Caco-2 (cell line): ENCODE data around the gene FOXF1. TPM values are rescaled to one million over a fixed set of nuclear protein-coding genes. Genes with fewer than 3 reads are reported as not detected.

Experiments
- BruUV-seq: library from RNA; stranded (reverse); fragments of 400-500 nt; replicated peaks from 2 replicates; lab custom pipeline; 2021; lab: Mats Ljungman, UMichigan
- CTCF ChIA-PET: fragments of 300-600 bp; sonication (Branson Sonifier 250); formaldehyde crosslinking; loops from one replicate; lab custom pipeline; 2022; ENCODE audit warnings: antibody characterized with exemption; lab: Charles Lee
- POLR2A ChIA-PET: fragments of 300-600 bp; sonication (Branson Sonifier 250); formaldehyde crosslinking; loops from one replicate; lab custom pipeline; 2022; ENCODE audit warnings: antibody characterized with exemption; lab: Charles Lee
- DNase-seq, 2 experiments: peaks; one replicate each; pipeline versions ENCODE4 v3.0.0 to v3.0.0-alpha.2; 2020 to 2022
- H3K27me3 ChIP-seq: replicated peaks from 2 replicates; pipeline ENCODE4 v1.6.0; 2011; ENCODE audit warnings: low read length; ENCODE audit not compliant: control insufficient read depth, insufficient read depth
- H3K36me3 ChIP-seq: 2 replicates; pipeline ENCODE4 v1.5.1; 2011; ENCODE audit warnings: low read length; ENCODE audit not compliant: control insufficient read depth, insufficient read depth
- H3K4me1 ChIP-seq: fragments of 250-450 bp; sonication (Bioruptor Pico); 2 replicates; pipeline ENCODE4 v1.5.1; 2020; ENCODE audit warnings: mild to moderate bottlenecking
- H3K4me3 ChIP-seq: 2 replicates; pipeline ENCODE4 v1.5.1; 2011; ENCODE audit warnings: low read depth, mild to moderate bottlenecking, control low read depth, low read length
- H3K9me3 ChIP-seq: fragments of 250-450 bp; sonication (Bioruptor Pico); 2 replicates; pipeline ENCODE4 v1.5.1; 2020; ENCODE audit warnings: mild to moderate bottlenecking, moderate library complexity
- H3K27ac Mint-ChIP-seq: one replicate; pipeline ENCODE4 v1.8.0; 2022; ENCODE audit warnings: mixed read lengths; ENCODE audit not compliant: unreplicated experiment
- H3K27me3 Mint-ChIP-seq: one replicate; pipeline ENCODE4 v1.8.0; 2022; ENCODE audit warnings: mixed read lengths; ENCODE audit not compliant: insufficient read depth, unreplicated experiment
- H3K36me3 Mint-ChIP-seq: one replicate; pipeline ENCODE4 v1.8.0; 2022; ENCODE audit warnings: mild to moderate bottlenecking, mixed read lengths; ENCODE audit not compliant: insufficient read depth, unreplicated experiment
- H3K4me1 Mint-ChIP-seq: one replicate; pipeline ENCODE4 v1.8.0; 2022; ENCODE audit warnings: low read depth, mixed read lengths; ENCODE audit not compliant: unreplicated experiment
- H3K4me3 Mint-ChIP-seq: one replicate; pipeline ENCODE4 v1.8.0; 2022; ENCODE audit warnings: mild to moderate bottlenecking, moderate library complexity, mixed read lengths; ENCODE audit not compliant: unreplicated experiment
- H3K9me3 Mint-ChIP-seq: one replicate; pipeline ENCODE4 v1.8.0; 2022; ENCODE audit warnings: mixed read lengths; ENCODE audit not compliant: unreplicated experiment
- CTCF ChIP-seq, 2 experiments: fragments of 200-600 bp in 1 of 2; IDR thresholded peaks; 1 replicate in 1 of 2; 2 replicates in 1 of 2; pipeline versions ENCODE4 v1.5.1 to v1.8.0; 2011 to 2022; ENCODE audit warnings: antibody characterized with exemption in 1 of 2, control low read depth in 1 of 2, inconsistent platforms in 1 of 2, low read depth in 1 of 2, low read length in 1 of 2, mild to moderate bottlenecking in 1 of 2, moderate library complexity in 1 of 2; ENCODE audit not compliant: insufficient read depth in 1 of 2, severe bottlenecking in 1 of 2, unreplicated experiment in 1 of 2
- intact Hi-C: fragments of 100-400 bp; cut with micrococcal nuclease; formaldehyde crosslinking; loops from one replicate; pipeline ENCODE4 v1.10.0; 2022; ENCODE audit not compliant: unreplicated experiment
- total RNA-seq: library from RNA; stranded (reverse); gene quantifications from 2 replicates; pipeline ENCODE4 v1.2.3, GENCODE V29; 2022

The FOXF1 gene
- total RNA-seq, 1 experiment from 2014 or later = 0.09 TPM

GRCh38 chr16:86467490-86467889 lies 42.8 kb upstream of the FOXF1 start:
- BruUV-seq = no TSS peak
- H3K27me3 ChIP-seq = no peaks in the 10 kb centered on the region; the same call in 1 of the 2 replicates
- CTCF ChIA-PET = no interaction called here

GRCh38 chr16:86470964-86471363 lies 39.4 kb upstream of the FOXF1 start:
- H3K4me1 ChIP-seq = no peaks in the 10 kb centered on the region
- Mint-ChIP-seq H3K27me3 (peaks cover 8% of the 10 kb centered on the region), H3K4me1 (no peaks in the 10 kb centered on the region), H3K36me3 (no peaks in the 10 kb centered on the region), H3K4me3 (no peak overlapping the region), H3K9me3 (no peaks in the 10 kb centered on the region), H3K27ac (no peak overlapping the region)
- no peaks in the 10 kb centered on the region for H3K36me3 ChIP-seq
- intact Hi-C loops = no loop called here
- no peak for TF ChIP-seq CTCF (IDR thresholded peaks at IDR 0.05; ENCODE audit: insufficient read depth in 1 of 2, low read depth in 1 of 2, low read length in 1 of 2, severe bottlenecking in 1 of 2, unreplicated experiment in 1 of 2)
- no TSS peak for BruUV-seq
- H3K4me3 ChIP-seq = no peak overlapping the region
- no peaks in the 10 kb centered on the region; the same call in 1 of the 2 replicates for H3K27me3 ChIP-seq
- POLR2A ChIA-PET = no interaction called here
- H3K9me3 ChIP-seq = peaks cover 10% of the 10 kb centered on the region; the same call in 1 of the 2 replicates
- CTCF ChIA-PET = no interaction called here
- DNase-seq = no peak

More at GRCh38 chr16:86467490-86467889, 42.8 kb upstream of the FOXF1 start:
- Histone ChIP-seq H3K9me3 (peaks cover 21% of the 10 kb centered on the region; the same call in 1 of the 2 replicates), H3K4me3 (no peak overlapping the region), H3K36me3 (no peaks in the 10 kb centered on the region), H3K4me1 (no peaks in the 10 kb centered on the region)
- DNase-seq = no peak
- Mint-ChIP-seq H3K27me3 (peaks cover 3% of the 10 kb centered on the region), H3K4me3 (no peak overlapping the region), H3K27ac (no peak overlapping the region), H3K9me3 (peaks cover 19% of the 10 kb centered on the region), H3K36me3 (no peaks in the 10 kb centered on the region), H3K4me1 (no peaks in the 10 kb centered on the region)
- no peak for TF ChIP-seq CTCF (IDR thresholded peaks at IDR 0.05; ENCODE audit: insufficient read depth in 1 of 2, low read depth in 1 of 2, low read length in 1 of 2, severe bottlenecking in 1 of 2, unreplicated experiment in 1 of 2)
- intact Hi-C loops = no loop called here
- POLR2A ChIA-PET = no interaction called here

GRCh38 chr16:86471896-86472295 lies 38.4 kb upstream of the FOXF1 start:
- H3K27me3 ChIP-seq = no peaks in the 10 kb centered on the region; the same call in 1 of the 2 replicates
- H3K4me1 Mint-ChIP-seq = no peaks in the 10 kb centered on the region
- BruUV-seq = no TSS peak

More at GRCh38 chr16:86471896-86472295, 38.4 kb upstream of the FOXF1 start:
- no peak overlapping the region for H3K4me3 ChIP-seq
- ChIA-PET CTCF (no interaction called here), POLR2A (no interaction called here)
- no peak for TF ChIP-seq CTCF (IDR thresholded peaks at IDR 0.05; ENCODE audit: insufficient read depth in 1 of 2, low read depth in 1 of 2, low read length in 1 of 2, severe bottlenecking in 1 of 2, unreplicated experiment in 1 of 2)
- H3K9me3 ChIP-seq = peaks cover 10% of the 10 kb centered on the region; the same call in 1 of the 2 replicates
- no peaks in the 10 kb centered on the region for H3K36me3 Mint-ChIP-seq
- no peaks in the 10 kb centered on the region for H3K9me3 Mint-ChIP-seq
- intact Hi-C loops = no loop called here
- no peak overlapping the region for H3K27ac Mint-ChIP-seq
- H3K4me3 Mint-ChIP-seq = no peak overlapping the region
- no peak for DNase-seq
- no peaks in the 10 kb centered on the region for H3K36me3 ChIP-seq
- H3K4me1 ChIP-seq = no peaks in the 10 kb centered on the region
- H3K27me3 Mint-ChIP-seq = peaks cover 11% of the 10 kb centered on the region
